PC-9 (cell line): ENCODE data around the gene CLIC1. TPM values are rescaled to one million over a fixed set of nuclear protein-coding genes. Genes with fewer than 3 reads are reported as not detected.

ENCODE experiments used
- BruUV-seq: library from RNA; stranded (reverse); fragments of 400-500 nt; replicated peaks from 2 replicates; lab custom pipeline; 2021; lab: Mats Ljungman, UMichigan
- CTCF ChIA-PET: fragments of 300-600 bp; sonication (Branson Sonifier 250); formaldehyde crosslinking; loops from one replicate; lab custom pipeline; 2022; ENCODE audit warnings: antibody characterized with exemption; lab: Charles Lee
- POLR2A ChIA-PET: fragments of 300-600 bp; sonication (Branson Sonifier 250); formaldehyde crosslinking; loops from one replicate; lab custom pipeline; 2022; ENCODE audit warnings: antibody characterized with exemption; ENCODE audit not compliant: unreplicated experiment; lab: Charles Lee
- DNase-seq, 2 experiments: peaks; one replicate each; pipeline versions ENCODE4 v3.0.0 to v3.0.0-alpha.2; 2015 to 2022; ENCODE audit warnings: mixed read lengths in 1 of 2
- H2AFZ ChIP-seq: fragments of 200-600 bp; sonication (generic); 2 replicates; pipeline ENCODE4 v1.8.1; 2017; ENCODE audit warnings: antibody characterized with exemption
- H3F3A ChIP-seq: fragments of 200-600 bp; sonication (generic); 2 replicates; pipeline ENCODE4 v1.8.1; 2017; ENCODE audit warnings: antibody characterized with exemption, mild to moderate bottlenecking, low read depth; ENCODE audit not compliant: insufficient read depth
- H3K27ac ChIP-seq: fragments of 200-600 bp; sonication (generic); 2 replicates; pipeline ENCODE4 v1.6.1; 2016; ENCODE audit warnings: mixed run types
- H3K27me3 ChIP-seq: fragments of 200-600 bp; sonication (generic); 2 replicates; pipeline ENCODE4 v1.6.1; 2016; ENCODE audit warnings: low read depth, mixed run types; ENCODE audit not compliant: insufficient read depth
- H3K36me3 ChIP-seq: fragments of 200-600 bp; sonication (generic); 2 replicates; pipeline ENCODE4 v1.6.1; 2016; ENCODE audit warnings: low read depth, mixed run types
- H3K4me1 ChIP-seq: fragments of 200-600 bp; sonication (generic); replicated peaks from 2 replicates; pipeline ENCODE4 v1.6.1; 2016; ENCODE audit warnings: mixed run types; ENCODE audit not compliant: insufficient read depth
- H3K4me2 ChIP-seq: fragments of 200-600 bp; sonication (generic); 2 replicates; pipeline ENCODE4 v1.6.1; 2017; ENCODE audit warnings: mixed run types
- H3K4me3 ChIP-seq: fragments of 200-600 bp; sonication (generic); 2 replicates; pipeline ENCODE4 v1.6.1; 2016; ENCODE audit warnings: mixed run types
- H3K79me2 ChIP-seq: fragments of 200-600 bp; sonication (generic); 2 replicates; pipeline ENCODE4 v1.6.1; 2017; ENCODE audit warnings: low read depth, mixed run types
- H3K9me2 ChIP-seq: fragments of 200-600 bp; sonication (generic); 2 replicates; pipeline ENCODE4 v1.8.1; 2017; ENCODE audit warnings: mild to moderate bottlenecking; ENCODE audit not compliant: insufficient read depth
- H3K9me3 ChIP-seq: fragments of 200-600 bp; sonication (generic); 2 replicates; pipeline ENCODE4 v1.8.1; 2016; ENCODE audit warnings: low read depth; ENCODE audit not compliant: insufficient read depth
- H4K20me1 ChIP-seq: fragments of 200-600 bp; sonication (generic); 2 replicates; pipeline ENCODE4 v1.8.1; 2017; ENCODE audit not compliant: insufficient read depth
- CTCF ChIP-seq: fragments of 200-600 bp; sonication (generic); conservative IDR thresholded peaks from 2 replicates; pipeline ENCODE4 v1.6.1; 2017; ENCODE audit warnings: mixed run types, antibody characterized with exemption, mild to moderate bottlenecking, moderate library complexity
- EZH2 ChIP-seq: fragments of 200-600 bp; sonication (generic); IDR thresholded peaks from 2 replicates; pipeline ENCODE4 v1.8.0; 2017; ENCODE audit warnings: antibody characterized with exemption, low read depth
- intact Hi-C: fragments of 100-400 bp; cut with micrococcal nuclease; formaldehyde crosslinking; loops from one replicate; pipeline ENCODE4 v1.10.0; 2022; ENCODE audit not compliant: unreplicated experiment
- total RNA-seq: library from RNA; stranded (reverse); gene quantifications from 2 replicates; pipeline ENCODE4 v1.2.3, GENCODE V29; 2021

CLIC1 gene
- total RNA-seq, 1 experiment from 2014 or later = 599 TPM

GRCh38 chr6:31775633-31776484 lies 39.5 kb upstream of the CLIC1 start:
- no peak overlapping the region for H2AFZ ChIP-seq
- BruUV-seq = no TSS peak

GRCh38 chr6:31775184-31775583 lies 38.9 kb upstream of the CLIC1 start:
- Histone ChIP-seq H3K4me3 (no peak overlapping the region), H3K79me2 (no peaks in the 10 kb centered on the region), H3K9me2 (no peaks in the 10 kb centered on the region), H3K4me1 (peaks cover 32% of the 10 kb centered on the region), H3K9me3 (no peaks in the 10 kb centered on the region), H4K20me1 (no peaks in the 10 kb centered on the region), H3K27me3 (no peaks in the 10 kb centered on the region), H3K36me3 (no peaks in the 10 kb centered on the region), H3K27ac (no peak overlapping the region), H2AFZ (no peak overlapping the region), H3F3A (peaks cover 37% of the 10 kb centered on the region; the same call in 1 of the 2 replicates), H3K4me2 (peak overlapping the region; percentile 4)
- ChIA-PET CTCF (interaction anchor here (0.5 to 0.7 kb wide), 6 partner anchors 13 to 353 kb away, joined by 3 to 9 read pairs (median 4); partner anchors contain the start of genes ATF6B and MSH5), POLR2A (interaction anchor here (0.7 to 1.0 kb wide), 2 partner anchors 52 to 60 kb away, joined by 3 to 10 read pairs; no protein-coding TSS in a partner anchor)
- peak; percentile 52 to 57 for DNase-seq
- intact Hi-C loops = loop anchor here (10.0 kb wide), 1 partner anchor 180 kb away; the partner anchor contains the start of genes NELFE and SKIC2
- BruUV-seq = no TSS peak
- TF ChIP-seq EZH2 (no peak), CTCF (no peak)

More at GRCh38 chr6:31775633-31776484, 39.5 kb upstream of the CLIC1 start:
- TF ChIP-seq EZH2 (no peak), CTCF (no peak)
- H3K36me3 ChIP-seq = peaks cover 2% of the 10 kb centered on the region; the same call in 1 of the 2 replicates
- peaks cover 31% of the 10 kb centered on the region for H3K4me1 ChIP-seq
- H3K4me3 ChIP-seq = no peak overlapping the region; the same call in 1 of the 2 replicates
- no peak overlapping the region for H3K27ac ChIP-seq
- peaks cover 36% of the 10 kb centered on the region; the same call in 1 of the 2 replicates for H3F3A ChIP-seq
- no peaks in the 10 kb centered on the region for H3K27me3 ChIP-seq
- H3K9me2 ChIP-seq = no peaks in the 10 kb centered on the region
- H3K4me2 ChIP-seq = peak overlapping the region; percentile 76
- intact Hi-C loops = loop anchor here (2.0 to 10.0 kb wide), 3 partner anchors 19 to 179 kb away; partner anchors contain the start of genes HSPA1A, HSPA1L, NELFE and SKIC2
- no peaks in the 10 kb centered on the region for H4K20me1 ChIP-seq
- ChIA-PET CTCF (interaction anchor here (0.5 to 0.6 kb wide), 2 partner anchors 36 to 59 kb away, joined by 4 read pairs; partner anchors contain the start of gene MSH5), POLR2A (interaction anchor here (0.6 to 1.0 kb wide), 2 partner anchors 51 to 74 kb away, joined by 5 to 10 read pairs; no protein-coding TSS in a partner anchor)
- no peaks in the 10 kb centered on the region for H3K9me3 ChIP-seq
- H3K79me2 ChIP-seq = no peaks in the 10 kb centered on the region
- DNase-seq = no peak

- CTCF ChIA-PET = interaction anchor here (0.7 kb wide), 1 partner anchor 54 kb away, joined by 14 read pairs; no protein-coding TSS in a partner anchor
- POLR2A ChIA-PET = no interaction called here
These were observed 35.6 kb upstream of the CLIC1 start for GRCh38 chr6:31771992-31772358.

More at GRCh38 chr6:31771992-31772358, 35.6 kb upstream of the CLIC1 start:
- Histone ChIP-seq H3K79me2 (no peaks in the 10 kb centered on the region), H3K4me2 (no peak overlapping the region), H3K4me1 (peaks cover 26% of the 10 kb centered on the region), H3K9me3 (no peaks in the 10 kb centered on the region), H3F3A (peaks cover 21% of the 10 kb centered on the region; the same call in 1 of the 2 replicates), H3K27ac (no peak overlapping the region), H3K27me3 (no peaks in the 10 kb centered on the region), H4K20me1 (no peaks in the 10 kb centered on the region), H3K9me2 (no peaks in the 10 kb centered on the region), H2AFZ (no peak overlapping the region), H3K4me3 (no peak overlapping the region), H3K36me3 (no peaks in the 10 kb centered on the region)
- DNase-seq = no peak
- intact Hi-C loops = loop anchor here (1.0 to 10.0 kb wide), 2 partner anchors 58 to 183 kb away; partner anchors contain the start of genes NELFE and SKIC2
- no peak for TF ChIP-seq EZH2
- no peak for TF ChIP-seq CTCF
- BruUV-seq = no TSS peak
